ENCODE results near the gene NMT1.
A peak's percentile ranks its signal among the peaks of the same experiment; 100 is the strongest.

Gene NMT1

DNA sequence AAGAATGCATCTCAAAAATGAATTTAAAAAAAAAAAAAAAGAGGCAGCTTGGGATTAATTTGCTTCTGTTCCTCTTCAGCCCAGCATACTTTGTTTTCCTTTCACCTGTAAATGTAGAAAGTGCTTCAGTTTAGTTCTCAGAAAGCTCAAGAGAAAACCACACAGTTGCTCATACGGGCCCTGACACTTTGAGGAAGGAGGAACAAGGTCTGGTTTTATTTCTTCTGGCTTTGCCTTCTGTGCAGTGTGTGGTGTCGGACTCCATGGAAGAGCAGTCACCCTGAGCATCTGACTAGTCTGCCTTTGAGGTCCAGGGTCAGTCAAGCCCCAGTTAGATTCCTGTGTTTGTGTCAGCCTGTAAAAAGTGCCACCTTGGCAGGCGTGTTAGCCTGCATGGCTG is 27.6 kb downstream of the NMT1 start:
- H3K36me3 ChIP-seq (ENCODE audit: control insufficient read depth in 4 of 4, insufficient read depth in 4 of 4, low read length in 3 of 4), result peaks cover 23 to 77% (median 57%) of the 10 kb centered on the region in 4 experiments
- H3K27ac ChIP-seq (ENCODE audit: insufficient read depth in 1 of 2, low read depth in 1 of 2, low read length in 2 of 2, poor library complexity in 1 of 2, severe bottlenecking in 2 of 2), result no peak overlapping the region
- no peak for DNase-seq
- no peaks in the 10 kb centered on the region for H3K27me3 ChIP-seq (replicated peaks in 2 of 5; ENCODE audit: control insufficient read depth in 4 of 5, insufficient read depth in 5 of 5, low read length in 4 of 5)
- ChIA-PET POLR2A (no interaction called here), CTCF (interaction anchor here (0.6 to 1.3 kb wide), 3 partner anchors 47 to 310 kb away, joined by 3 to 6 read pairs (median 3); partner anchors contain the start of gene ACBD4)
- 87% methylated on average over 3 of the region's 3 CpGs for WGBS (ENCODE audit: insufficient coverage)
- H3K4me3 ChIP-seq (ENCODE audit: control insufficient read depth in 1 of 7, extremely low read depth in 1 of 7, insufficient read depth in 4 of 7, low read depth in 2 of 7, low read length in 6 of 7), result no peak overlapping the region
- peaks cover 0 to 14% (median 0%) of the 10 kb centered on the region in 4 experiments for H3K4me1 ChIP-seq (ENCODE audit: control extremely low read depth in 1 of 4, control insufficient read depth in 4 of 4, insufficient read depth in 4 of 4, low read length in 3 of 4)
- no peaks in the 10 kb centered on the region for H3K9me3 ChIP-seq (ENCODE audit: control extremely low read depth in 1 of 5, control insufficient read depth in 4 of 5, insufficient read depth in 2 of 5, low read depth in 1 of 5, low read length in 4 of 5)

DNA sequence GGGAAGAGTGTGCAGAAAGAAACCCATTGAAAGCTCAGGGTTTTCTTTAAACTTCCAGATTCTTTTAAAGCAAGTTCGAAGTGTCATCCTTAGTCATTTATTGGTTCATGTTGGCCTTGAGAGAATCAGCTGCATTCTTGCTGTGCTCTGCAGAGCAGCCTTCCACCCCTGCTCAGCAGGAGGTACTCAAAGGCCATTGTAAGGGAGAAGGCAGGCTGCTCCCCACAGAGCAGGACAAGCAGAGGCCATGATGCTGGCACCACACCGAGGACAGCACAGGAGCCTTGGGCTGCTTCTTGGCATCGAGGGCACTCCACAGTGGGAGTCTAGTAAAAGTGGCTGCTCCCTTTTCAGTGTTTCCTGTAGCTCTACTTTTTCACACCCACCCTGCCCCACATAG is 29.6 kb downstream of the NMT1 start:
- POLR2A ChIA-PET, result interaction anchor here (0.7 kb wide), 1 partner anchor 31 kb away, joined by 3 read pairs; no protein-coding TSS in a partner anchor
- H3K4me3 ChIP-seq (ENCODE audit: control insufficient read depth in 1 of 7, extremely low read depth in 1 of 7, insufficient read depth in 4 of 7, low read depth in 2 of 7, low read length in 6 of 7), result no peak overlapping the region
- H3K4me1 ChIP-seq (ENCODE audit: control extremely low read depth in 1 of 4, control insufficient read depth in 4 of 4, insufficient read depth in 4 of 4, low read length in 3 of 4), result peaks cover 0 to 14% (median 0%) of the 10 kb centered on the region in 4 experiments
- WGBS (ENCODE audit: insufficient coverage), result 100% methylated on average over 3 of the region's 3 CpGs
- H3K27me3 ChIP-seq (replicated peaks in 2 of 5; ENCODE audit: control insufficient read depth in 4 of 5, insufficient read depth in 5 of 5, low read length in 4 of 5), result no peaks in the 10 kb centered on the region
- CTCF ChIA-PET, result interaction anchor here (0.7 kb wide), 2 partner anchors 11 to 200 kb away, joined by 3 read pairs; no protein-coding TSS in a partner anchor
- peaks cover 14 to 72% (median 56%) of the 10 kb centered on the region in 4 experiments for H3K36me3 ChIP-seq (ENCODE audit: control insufficient read depth in 4 of 4, insufficient read depth in 4 of 4, low read length in 3 of 4)
- DNase-seq, result no peak
- no peak overlapping the region for H3K27ac ChIP-seq (ENCODE audit: insufficient read depth in 1 of 2, low read depth in 1 of 2, low read length in 2 of 2, poor library complexity in 1 of 2, severe bottlenecking in 2 of 2)
- no peaks in the 10 kb centered on the region for H3K9me3 ChIP-seq (ENCODE audit: control extremely low read depth in 1 of 5, control insufficient read depth in 4 of 5, insufficient read depth in 2 of 5, low read depth in 1 of 5, low read length in 4 of 5)

DNA sequence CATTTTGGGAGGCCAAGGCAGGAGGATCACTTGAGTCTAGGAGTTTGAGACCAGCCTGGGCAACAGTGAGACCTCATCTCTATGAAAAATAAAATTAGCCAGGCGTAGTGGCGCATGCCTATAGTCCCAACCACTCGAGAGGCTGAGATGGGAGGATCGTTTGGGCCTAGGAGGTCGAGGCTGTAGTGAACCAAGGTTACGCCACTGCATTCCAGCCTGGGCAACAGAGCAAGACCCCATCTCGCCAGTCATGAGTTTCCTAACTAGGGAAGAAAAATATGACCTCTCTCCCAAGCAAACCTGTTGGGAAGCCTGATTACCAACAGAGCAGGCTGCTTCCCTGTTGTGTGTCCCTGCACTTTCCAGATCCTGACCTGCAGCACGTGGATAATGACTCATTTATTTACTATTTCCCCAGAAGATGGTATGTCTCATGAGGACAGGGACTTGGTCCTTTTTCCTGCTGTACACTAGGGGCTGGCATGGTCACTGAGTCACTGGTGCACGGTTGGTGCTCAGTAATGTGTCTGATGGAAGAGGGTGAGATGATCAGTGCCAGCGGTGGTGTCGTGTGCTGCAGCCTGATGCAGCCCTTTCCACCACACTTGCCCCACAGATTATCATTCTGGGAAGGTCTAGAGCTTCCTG is 30.8 kb downstream of the NMT1 start:
- H3K9me3 ChIP-seq (ENCODE audit: control extremely low read depth in 1 of 5, control insufficient read depth in 4 of 5, insufficient read depth in 2 of 5, low read depth in 1 of 5, low read length in 4 of 5), result no peaks in the 10 kb centered on the region
- POLR2A ChIA-PET, result interaction anchor here (0.6 kb wide), 1 partner anchor 13 kb away, joined by 4 read pairs; no protein-coding TSS in a partner anchor
- no peak overlapping the region for H3K27ac ChIP-seq (ENCODE audit: insufficient read depth in 1 of 2, low read depth in 1 of 2, low read length in 2 of 2, poor library complexity in 1 of 2, severe bottlenecking in 2 of 2)
- H3K4me1 ChIP-seq (ENCODE audit: control extremely low read depth in 1 of 4, control insufficient read depth in 4 of 4, insufficient read depth in 4 of 4, low read length in 3 of 4), result peaks cover 0 to 12% (median 0%) of the 10 kb centered on the region in 4 experiments
- peaks cover 19 to 76% (median 62%) of the 10 kb centered on the region in 4 experiments for H3K36me3 ChIP-seq (ENCODE audit: control insufficient read depth in 4 of 4, insufficient read depth in 4 of 4, low read length in 3 of 4)
- CTCF ChIA-PET, result interaction anchor here (1.5 kb wide), 1 partner anchor 15 kb away, joined by 8 read pairs; no protein-coding TSS in a partner anchor
- no peak overlapping the region for H3K4me3 ChIP-seq (ENCODE audit: control insufficient read depth in 1 of 7, extremely low read depth in 1 of 7, insufficient read depth in 4 of 7, low read depth in 2 of 7, low read length in 6 of 7)
- no peak for DNase-seq
- no peaks in the 10 kb centered on the region for H3K27me3 ChIP-seq (replicated peaks in 2 of 5; ENCODE audit: control insufficient read depth in 4 of 5, insufficient read depth in 5 of 5, low read length in 4 of 5)
- WGBS (ENCODE audit: insufficient coverage), result 89% methylated on average over 10 of the region's 11 CpGs

DNA sequence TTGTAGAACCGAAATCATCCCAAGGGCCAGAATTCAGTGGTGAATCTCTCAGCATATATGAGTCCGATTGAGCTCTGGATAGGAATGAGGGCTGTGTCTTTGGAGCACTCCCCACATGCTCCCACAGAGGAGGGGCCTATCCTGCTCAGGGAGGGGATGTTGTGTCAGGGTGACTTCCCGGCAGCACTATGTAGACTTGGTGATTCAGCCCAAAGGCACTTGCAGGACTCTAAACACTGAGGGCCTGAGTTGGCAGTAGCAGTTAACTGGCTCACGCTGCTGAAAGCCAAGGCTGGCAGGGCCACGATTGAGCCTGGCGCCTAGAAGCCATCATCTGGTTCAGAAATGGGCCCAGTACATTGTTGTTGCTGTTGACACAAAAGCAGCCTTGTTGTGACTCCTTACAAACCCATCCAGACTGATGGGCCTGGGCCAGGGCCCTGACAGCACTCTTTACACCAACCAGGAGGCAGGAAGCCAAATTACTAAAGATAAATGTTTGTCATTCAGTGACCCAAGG is 31.9 kb downstream of the NMT1 start:
- H3K27me3 ChIP-seq (replicated peaks in 2 of 5; ENCODE audit: control insufficient read depth in 4 of 5, insufficient read depth in 5 of 5, low read length in 4 of 5), result no peaks in the 10 kb centered on the region
- peaks cover 20 to 77% (median 60%) of the 10 kb centered on the region in 4 experiments for H3K36me3 ChIP-seq (ENCODE audit: control insufficient read depth in 4 of 4, insufficient read depth in 4 of 4, low read length in 3 of 4)
- ChIA-PET CTCF (interaction anchor here (1.5 to 2.1 kb wide), 2 partner anchors 17 to 172 kb away, joined by 5 to 8 read pairs; no protein-coding TSS in a partner anchor), POLR2A (interaction anchor here (0.6 kb wide), 1 partner anchor 14 kb away, joined by 4 read pairs; no protein-coding TSS in a partner anchor)
- H3K9me3 ChIP-seq (ENCODE audit: control extremely low read depth in 1 of 5, control insufficient read depth in 4 of 5, insufficient read depth in 2 of 5, low read depth in 1 of 5, low read length in 4 of 5), result no peaks in the 10 kb centered on the region
- no peak overlapping the region for H3K27ac ChIP-seq (ENCODE audit: insufficient read depth in 1 of 2, low read depth in 1 of 2, low read length in 2 of 2, poor library complexity in 1 of 2, severe bottlenecking in 2 of 2)
- H3K4me1 ChIP-seq (ENCODE audit: control extremely low read depth in 1 of 4, control insufficient read depth in 4 of 4, insufficient read depth in 4 of 4, low read length in 3 of 4), result peaks cover 0 to 5% (median 0%) of the 10 kb centered on the region in 4 experiments
- 95% methylated on average over 6 of the region's 6 CpGs for WGBS (ENCODE audit: insufficient coverage)
- no peak overlapping the region for H3K4me3 ChIP-seq (ENCODE audit: control insufficient read depth in 1 of 7, extremely low read depth in 1 of 7, insufficient read depth in 4 of 7, low read depth in 2 of 7, low read length in 6 of 7)
- DNase-seq, result no peak

DNA sequence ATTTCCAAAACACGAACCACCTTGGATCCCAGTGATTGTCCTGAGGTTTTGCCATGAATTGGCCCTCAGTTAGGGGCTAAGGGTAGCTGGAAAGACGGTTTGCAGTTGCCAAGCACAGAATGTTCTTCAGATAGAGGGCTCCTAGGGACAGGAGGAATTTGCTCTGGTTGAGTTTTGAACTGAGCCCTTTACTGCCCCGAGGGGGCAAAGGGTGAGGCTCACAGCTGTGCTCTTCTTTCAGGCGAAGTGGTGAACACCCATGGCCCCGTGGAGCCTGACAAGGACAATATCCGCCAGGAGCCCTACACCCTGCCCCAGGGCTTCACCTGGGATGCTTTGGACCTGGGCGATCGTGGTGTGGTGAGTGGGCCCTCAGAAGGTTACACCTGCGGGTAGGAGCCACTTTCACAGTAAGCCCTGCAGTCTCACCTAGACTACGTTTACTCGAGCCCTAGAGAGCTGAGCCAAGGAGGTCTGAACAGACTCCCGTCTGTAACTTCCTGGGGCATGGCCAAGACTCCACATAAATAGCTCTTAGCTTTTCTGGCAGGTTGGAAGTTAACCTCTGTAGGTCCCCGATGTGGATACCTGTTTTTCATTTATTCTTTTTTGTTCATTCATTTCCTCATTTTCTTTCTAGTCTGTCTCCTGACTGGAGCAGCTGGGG is 32.5 kb downstream of the NMT1 start:
- no peak for DNase-seq
- POLR2A ChIA-PET, result interaction anchor here (0.6 kb wide), 1 partner anchor 1605 kb away, joined by 3 read pairs; no protein-coding TSS in a partner anchor
- 88% methylated on average over 12 of the region's 13 CpGs for whole genome bisulfite sequencing (ENCODE audit: insufficient coverage)
- CTCF ChIA-PET, result interaction anchor here (0.7 to 2.1 kb wide), 3 partner anchors 42 to 173 kb away, joined by 3 to 5 read pairs (median 4); partner anchors contain the start of gene ACBD4
- Histone ChIP-seq H3K4me1 (ENCODE audit: control extremely low read depth in 1 of 4, control insufficient read depth in 4 of 4, insufficient read depth in 4 of 4, low read length in 3 of 4) (no peaks in the 10 kb centered on the region), H3K36me3 (ENCODE audit: control insufficient read depth in 4 of 4, insufficient read depth in 4 of 4, low read length in 3 of 4) (peaks cover 22 to 78% (median 62%) of the 10 kb centered on the region in 4 experiments), H3K4me3 (ENCODE audit: control insufficient read depth in 1 of 7, extremely low read depth in 1 of 7, insufficient read depth in 4 of 7, low read depth in 2 of 7, low read length in 6 of 7) (no peak overlapping the region), H3K9me3 (ENCODE audit: control extremely low read depth in 1 of 5, control insufficient read depth in 4 of 5, insufficient read depth in 2 of 5, low read depth in 1 of 5, low read length in 4 of 5) (no peaks in the 10 kb centered on the region), H3K27ac (ENCODE audit: insufficient read depth in 1 of 2, low read depth in 1 of 2, low read length in 2 of 2, poor library complexity in 1 of 2, severe bottlenecking in 2 of 2) (no peak overlapping the region), H3K27me3 (replicated peaks in 2 of 5; ENCODE audit: control insufficient read depth in 4 of 5, insufficient read depth in 5 of 5, low read length in 4 of 5) (no peaks in the 10 kb centered on the region)

DNA sequence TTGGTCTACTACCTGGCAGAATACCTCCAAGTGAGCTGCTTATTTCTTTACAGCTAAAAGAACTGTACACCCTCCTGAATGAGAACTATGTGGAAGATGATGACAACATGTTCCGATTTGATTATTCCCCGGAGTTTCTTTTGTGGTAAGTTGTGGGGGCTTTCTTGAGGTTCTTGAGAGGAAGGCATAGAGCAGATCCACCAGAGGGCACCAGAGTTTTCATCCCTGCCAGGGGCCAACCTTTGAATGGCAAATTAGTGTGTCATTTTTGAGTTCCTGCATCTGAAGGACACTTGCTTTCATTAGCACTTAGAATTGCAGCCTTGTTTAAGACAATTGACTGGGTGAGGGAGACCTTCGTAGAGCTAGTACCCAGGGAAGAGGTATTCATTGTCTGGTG is 35.0 kb downstream of the NMT1 start:
- Histone ChIP-seq H3K27ac (ENCODE audit: insufficient read depth in 1 of 2, low read depth in 1 of 2, low read length in 2 of 2, poor library complexity in 1 of 2, severe bottlenecking in 2 of 2) (no peak overlapping the region), H3K4me1 (ENCODE audit: control extremely low read depth in 1 of 4, control insufficient read depth in 4 of 4, insufficient read depth in 4 of 4, low read length in 3 of 4) (no peaks in the 10 kb centered on the region), H3K27me3 (replicated peaks in 2 of 5; ENCODE audit: control insufficient read depth in 4 of 5, insufficient read depth in 5 of 5, low read length in 4 of 5) (no peaks in the 10 kb centered on the region), H3K36me3 (ENCODE audit: control insufficient read depth in 4 of 4, insufficient read depth in 4 of 4, low read length in 3 of 4) (peaks cover 20 to 72% (median 56%) of the 10 kb centered on the region in 4 experiments), H3K9me3 (ENCODE audit: control extremely low read depth in 1 of 5, control insufficient read depth in 4 of 5, insufficient read depth in 2 of 5, low read depth in 1 of 5, low read length in 4 of 5) (no peaks in the 10 kb centered on the region), H3K4me3 (ENCODE audit: control insufficient read depth in 1 of 7, extremely low read depth in 1 of 7, insufficient read depth in 4 of 7, low read depth in 2 of 7, low read length in 6 of 7) (no peak overlapping the region)
- peak; percentile 38 to 60 (median 48) for DNase-seq
- ChIA-PET CTCF (interaction anchor here (0.8 to 2.9 kb wide), 8 partner anchors 8 to 101 kb away, joined by 3 to 16 read pairs (median 4); no protein-coding TSS in a partner anchor), POLR2A (no interaction called here)
- WGBS (ENCODE audit: insufficient coverage), result 100% methylated on average over 2 of the region's 3 CpGs

Data from common myeloid progenitor, CD34-positive (primary cell).